ENCODE data around the gene MYOM3.

MYOM3 gene

DNA sequence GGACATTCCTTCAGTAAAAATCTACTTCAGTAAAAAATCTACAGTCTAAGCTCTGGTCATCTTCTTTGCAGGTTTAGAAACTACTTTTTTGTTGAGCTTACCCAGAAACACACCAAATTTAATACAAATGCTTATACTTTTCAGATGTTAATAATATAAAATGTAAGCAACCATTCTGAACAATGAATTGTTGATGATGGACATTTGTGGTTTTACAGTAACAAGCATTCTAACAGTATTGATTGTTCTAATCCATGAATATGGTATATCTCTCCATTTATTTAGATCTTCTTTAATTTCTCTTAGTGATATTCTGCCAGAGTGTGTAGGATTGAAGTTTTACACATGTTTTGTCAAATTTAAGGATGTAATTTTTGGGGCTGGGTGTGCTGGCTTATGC, 104.9 kb downstream of the MYOM3 start:
- no peak overlapping the region for H3K4me3 ChIP-seq (ENCODE audit: low read depth, low read length)
- no peak for DNase-seq (ENCODE audit: low read depth)
- TF ChIP-seq, protein P1, sequence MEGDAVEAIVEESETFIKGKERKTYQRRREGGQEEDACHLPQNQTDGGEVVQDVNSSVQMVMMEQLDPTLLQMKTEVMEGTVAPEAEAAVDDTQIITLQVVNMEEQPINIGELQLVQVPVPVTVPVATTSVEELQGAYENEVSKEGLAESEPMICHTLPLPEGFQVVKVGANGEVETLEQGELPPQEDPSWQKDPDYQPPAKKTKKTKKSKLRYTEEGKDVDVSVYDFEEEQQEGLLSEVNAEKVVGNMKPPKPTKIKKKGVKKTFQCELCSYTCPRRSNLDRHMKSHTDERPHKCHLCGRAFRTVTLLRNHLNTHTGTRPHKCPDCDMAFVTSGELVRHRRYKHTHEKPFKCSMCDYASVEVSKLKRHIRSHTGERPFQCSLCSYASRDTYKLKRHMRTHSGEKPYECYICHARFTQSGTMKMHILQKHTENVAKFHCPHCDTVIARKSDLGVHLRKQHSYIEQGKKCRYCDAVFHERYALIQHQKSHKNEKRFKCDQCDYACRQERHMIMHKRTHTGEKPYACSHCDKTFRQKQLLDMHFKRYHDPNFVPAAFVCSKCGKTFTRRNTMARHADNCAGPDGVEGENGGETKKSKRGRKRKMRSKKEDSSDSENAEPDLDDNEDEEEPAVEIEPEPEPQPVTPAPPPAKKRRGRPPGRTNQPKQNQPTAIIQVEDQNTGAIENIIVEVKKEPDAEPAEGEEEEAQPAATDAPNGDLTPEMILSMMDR (conservative IDR thresholded peaks at IDR 0.05; ENCODE audit: low read depth, low read length) = no peak
